Epithelial cell of proximal tubule (primary cell): ENCODE data around the gene FAM210B. TPM values are rescaled to one million over a fixed set of nuclear protein-coding genes. Genes with fewer than 3 reads are reported as not detected.
"Not testable (repeated sequence)": the region's sequence is repeated elsewhere in the genome, so short reads cannot be mapped to it uniquely, and the experiment has no call there.

ENCODE experiments used
- DNase-seq: peaks from one replicate; pipeline ENCODE4 v3.0.0-alpha.2; 2011; ENCODE audit warnings: low read depth
- H3K4me3 ChIP-seq: 2 replicates; pipeline ENCODE4 v1.5.1; 2011; ENCODE audit warnings: low read depth, mild to moderate bottlenecking, low read length
- CTCF ChIP-seq: conservative IDR thresholded peaks from 2 replicates; pipeline ENCODE4 v1.5.1; 2012; ENCODE audit warnings: low read depth, mild to moderate bottlenecking, low read length
- total RNA-seq: library from RNA; depleted of rRNA; stranded (reverse); fragments of >200 nt; gene quantifications from 2 replicates; pipeline ENCODE4 v1.2.3, GENCODE V29; 2015

The FAM210B gene
- total RNA-seq, 1 donor from 2014 or later, result 27.1 TPM

- no peak for TF ChIP-seq CTCF
- H3K4me3 ChIP-seq, result no peak overlapping the region
- no peak for DNase-seq
Measured at GRCh38 chr20:56381501-56381900, 22.7 kb downstream of the FAM210B start.

GRCh38 chr20:56382696-56383095 lies 23.9 kb downstream of the FAM210B start:
- no peak for DNase-seq
- H3K4me3 ChIP-seq, result no peak overlapping the region
- no peak for TF ChIP-seq CTCF

- no peak overlapping the region for H3K4me3 ChIP-seq
- no peak for DNase-seq
- no peak for TF ChIP-seq CTCF
Measured at GRCh38 chr20:56383334-56383733, 24.6 kb downstream of the FAM210B start.

- no peak for DNase-seq
- H3K4me3 ChIP-seq, result no peak overlapping the region
- no peak for TF ChIP-seq CTCF
Measured at GRCh38 chr20:56385130-56385529, 26.4 kb downstream of the FAM210B start.

- TF ChIP-seq CTCF, result no peak
- H3K4me3 ChIP-seq, result no peak overlapping the region
- DNase-seq, result no peak
Measured at GRCh38 chr20:56386219-56386618, 27.4 kb downstream of the FAM210B start.

GRCh38 chr20:56388882-56389281 lies 30.1 kb downstream of the FAM210B start:
- no peak for DNase-seq
- no peak overlapping the region for H3K4me3 ChIP-seq
- TF ChIP-seq CTCF, result no peak

- no peak overlapping the region for H3K4me3 ChIP-seq
- no peak for DNase-seq
- TF ChIP-seq CTCF, result no peak
Measured at GRCh38 chr20:56389807-56390206, 31.0 kb downstream of the FAM210B start.

GRCh38 chr20:56390396-56390795 lies 31.6 kb downstream of the FAM210B start:
- peak overlapping the region; percentile 99 for H3K4me3 ChIP-seq
- not testable (repeated sequence) for DNase-seq
